ENCODE measurements around the gene KRT4. TPM values are rescaled to one million over a fixed set of nuclear protein-coding genes. Genes with fewer than 3 reads are reported as not detected.

KRT4 gene
- polyA plus RNA-seq, 1 donor, result 0.47 TPM

DNA sequence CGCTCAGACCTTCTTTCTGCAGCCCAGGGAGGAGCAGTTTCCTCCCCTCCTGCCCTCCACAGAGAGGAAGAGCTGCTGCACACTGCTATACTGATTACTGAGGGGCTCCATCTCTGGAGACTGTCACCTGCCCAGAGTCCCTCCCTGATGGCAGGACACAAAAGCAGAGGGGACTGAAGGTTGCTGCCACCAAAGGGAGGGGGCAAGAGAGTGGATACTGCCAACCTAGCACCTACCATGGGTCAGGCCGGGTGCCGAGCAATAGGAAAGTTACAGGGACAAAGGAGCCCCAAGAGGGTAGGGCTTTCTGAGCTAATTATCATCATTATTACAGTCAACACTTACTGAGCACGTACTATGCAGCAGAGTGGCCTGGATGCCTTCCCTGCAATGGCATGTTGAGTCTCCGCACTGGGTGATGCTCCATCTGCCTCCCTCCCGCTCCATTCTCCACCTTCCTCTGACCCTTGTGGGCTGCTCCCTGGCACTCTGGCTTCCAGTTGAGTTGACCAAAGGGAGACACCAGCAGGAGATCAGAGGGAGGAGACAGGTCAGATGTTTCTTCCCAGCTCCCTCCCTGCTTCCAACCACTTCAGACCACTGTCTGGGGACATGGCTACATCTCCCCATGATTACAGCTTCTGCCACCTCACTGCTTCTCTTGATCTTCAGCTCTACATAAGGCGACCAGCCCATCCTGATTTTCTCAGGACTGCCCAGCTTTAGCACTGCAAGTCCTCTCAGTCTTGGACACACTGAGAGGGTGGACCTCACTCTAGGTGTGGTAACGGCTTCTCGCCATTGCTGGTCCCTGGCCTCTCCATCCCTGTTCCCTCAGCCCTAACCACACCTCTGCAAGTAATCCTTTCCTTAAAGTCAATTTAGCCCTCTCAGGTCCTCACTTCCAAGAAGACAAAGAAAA is 22.8 kb upstream of the KRT4 start:
- DNase-seq, result no peak

- no peak for DNase-seq
Observed at GRCh38 chr12:52836042-52836466, 22.1 kb upstream of the KRT4 start.

GRCh38 chr12:52835271-52836041 is 21.5 kb upstream of the KRT4 start:
- no peak for DNase-seq

DNA sequence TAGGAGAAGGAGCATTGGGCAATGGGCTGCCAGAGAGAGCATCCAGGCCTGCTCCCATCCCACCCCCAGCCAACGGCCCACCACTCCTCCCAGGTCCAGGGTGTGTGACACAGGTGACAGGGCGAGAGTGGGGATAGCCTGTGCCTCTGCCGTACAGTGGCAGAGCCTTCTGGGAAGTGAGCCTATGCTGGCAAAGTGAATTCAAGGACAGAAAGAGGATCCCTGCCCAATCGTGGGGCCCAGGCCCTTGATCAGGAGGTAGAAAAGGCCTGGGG is 20.7 kb upstream of the KRT4 start:
- DNase-seq, result no peak

- no peak for DNase-seq
Observed at GRCh38 chr12:52833922-52834726, 20.2 kb upstream of the KRT4 start, which contains the start of gene KRT79. Gene KRT79 (minus strand): TSS chr12:52834311. CDS start chr12:52834260, 51 bp downstream.

DNA sequence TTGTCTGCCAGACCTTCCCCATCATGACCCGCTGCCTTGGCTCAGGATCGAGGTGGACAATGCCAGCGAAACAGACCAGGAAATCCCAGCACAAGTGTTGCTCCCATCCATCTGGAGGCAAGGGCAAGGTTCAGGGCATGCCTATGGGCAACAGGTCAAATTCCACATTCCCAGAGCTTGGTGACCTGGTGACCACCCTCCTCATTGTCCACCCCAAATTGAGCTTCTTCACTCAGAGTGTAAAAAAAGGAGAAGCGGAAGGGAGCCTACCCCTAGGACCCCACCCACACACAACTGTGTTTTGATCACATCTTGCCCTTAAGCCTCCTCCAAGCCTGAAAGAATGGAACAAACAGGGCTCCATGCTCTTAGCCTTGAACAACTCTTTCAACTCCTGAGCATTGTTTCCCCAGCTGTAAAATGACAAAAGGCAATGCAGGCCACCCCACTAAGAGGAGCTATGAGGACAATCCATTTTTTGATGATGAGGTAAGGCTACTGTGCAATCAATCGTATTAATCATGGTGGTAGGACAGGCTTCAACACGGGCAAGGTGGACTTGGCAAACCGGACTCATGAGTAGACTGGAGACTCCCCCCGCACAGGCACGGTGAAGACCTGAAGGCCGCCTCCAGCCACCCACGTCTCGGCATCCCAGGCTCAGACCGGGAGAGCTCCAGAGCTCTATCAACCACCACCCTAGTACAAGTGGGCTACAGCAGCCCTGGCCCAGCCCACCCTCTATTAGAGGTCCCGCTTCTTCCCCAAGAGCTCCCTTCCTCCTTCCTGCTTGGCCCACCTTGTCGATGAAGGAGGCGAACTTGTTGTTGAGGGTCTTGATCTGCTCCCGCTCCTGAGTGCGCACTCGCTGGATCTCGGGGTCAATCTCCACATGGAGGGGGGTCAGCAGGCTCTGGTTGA is 19.3 kb upstream of the KRT4 start:
- DNase-seq, result no peak

DNA sequence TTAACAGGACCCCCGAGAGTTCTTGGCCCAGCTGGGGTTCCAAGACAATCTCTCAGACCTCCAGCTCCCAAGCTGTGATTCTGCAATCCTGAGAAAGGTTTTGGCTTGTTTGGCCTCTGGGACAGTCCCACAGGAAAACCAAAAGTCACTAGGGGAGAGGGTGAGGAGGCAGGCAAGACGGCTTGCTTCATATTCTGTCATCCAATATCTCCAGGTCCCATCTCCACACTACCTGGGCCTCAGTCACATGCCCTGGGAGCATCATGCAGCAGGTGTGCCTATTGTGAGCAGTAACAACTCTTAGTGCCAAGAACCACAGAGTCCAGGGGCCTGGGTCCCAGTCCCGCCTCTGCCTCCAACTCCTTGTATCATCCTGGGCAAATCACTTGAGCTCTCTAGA is 18.5 kb upstream of the KRT4 start:
- DNase-seq, result no peak

GRCh38 chr12:52831251-52831650 is 17.3 kb upstream of the KRT4 start:
- no peak for DNase-seq

DNA sequence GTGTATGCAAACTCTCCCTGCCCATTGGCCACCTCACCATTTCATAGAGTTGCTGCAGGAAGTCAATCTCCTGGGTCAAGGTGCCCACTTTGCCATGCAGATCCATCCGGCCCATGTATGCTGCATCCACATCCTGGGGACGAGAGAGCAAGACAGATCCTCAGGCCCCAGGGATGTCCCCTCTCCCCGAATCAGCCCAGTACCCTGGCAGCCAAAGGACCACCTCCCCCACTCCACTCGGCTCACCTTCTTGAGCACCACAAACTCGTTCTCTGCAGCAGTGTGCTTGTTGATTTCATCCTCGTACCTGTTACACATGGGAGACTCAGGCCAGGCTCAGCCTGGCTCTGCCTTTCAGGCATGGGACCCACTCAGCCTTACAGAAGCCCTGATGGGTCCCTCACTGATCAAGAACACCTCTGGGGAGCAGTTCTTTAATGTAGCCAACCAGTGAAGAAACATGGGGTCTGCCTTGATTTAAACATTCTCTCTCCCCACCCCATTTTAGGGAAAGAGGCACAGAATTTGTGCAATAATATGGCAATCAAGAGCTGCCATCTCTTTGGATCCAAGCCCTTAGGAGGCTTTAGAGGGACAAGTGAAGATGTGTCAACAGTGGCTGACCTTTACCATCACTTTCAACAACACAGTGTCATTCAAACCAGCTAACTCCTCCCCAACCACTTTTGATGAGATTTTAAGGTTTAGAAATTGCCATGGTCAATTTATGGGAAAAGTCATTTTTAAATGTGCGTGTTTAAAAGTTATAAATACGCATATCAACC is 16.3 kb upstream of the KRT4 start:
- DNase-seq, result no peak

DNA sequence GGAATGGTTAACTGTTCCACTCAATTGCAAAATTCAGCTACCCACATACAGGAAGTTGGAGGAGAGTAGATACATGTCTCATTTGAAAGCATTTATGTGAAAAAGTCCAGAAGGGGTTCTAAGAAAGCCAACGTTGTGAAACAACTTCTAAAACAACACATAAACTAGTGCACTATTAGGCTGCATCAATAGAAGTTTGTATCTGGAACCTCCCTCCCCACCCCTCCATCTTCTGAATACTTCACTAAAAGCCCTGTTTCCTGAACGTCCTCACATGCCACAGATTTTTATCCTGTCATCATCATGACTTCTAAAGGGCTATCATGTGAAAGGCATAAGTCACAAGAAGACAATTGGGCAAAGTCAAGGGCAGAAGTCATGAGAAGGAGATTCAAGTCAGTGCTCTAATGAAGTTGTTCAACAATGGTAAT is 14.7 kb upstream of the KRT4 start:
- no peak for DNase-seq

DNA sequence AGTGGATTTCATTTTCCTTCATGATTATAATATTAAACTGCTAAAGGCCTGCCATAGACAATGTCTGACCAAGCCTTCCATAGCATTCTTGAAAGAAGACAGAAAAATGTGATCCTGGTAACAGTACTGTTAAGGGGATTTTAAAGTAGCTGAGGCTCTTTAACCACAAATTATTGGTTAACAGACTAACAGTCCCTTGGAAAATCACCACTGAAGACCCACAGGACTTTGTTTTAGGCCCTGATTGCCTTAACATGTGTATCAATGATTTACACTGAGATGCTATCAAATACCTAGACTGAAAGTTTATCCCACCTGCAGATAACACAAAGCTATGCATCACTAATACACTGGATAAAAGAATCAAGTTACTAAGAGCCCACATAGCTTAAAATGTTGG is 14.2 kb upstream of the KRT4 start:
- DNase-seq, result no peak

- no peak for DNase-seq
Observed at GRCh38 chr12:52827499-52828090, 13.7 kb upstream of the KRT4 start.

DNA sequence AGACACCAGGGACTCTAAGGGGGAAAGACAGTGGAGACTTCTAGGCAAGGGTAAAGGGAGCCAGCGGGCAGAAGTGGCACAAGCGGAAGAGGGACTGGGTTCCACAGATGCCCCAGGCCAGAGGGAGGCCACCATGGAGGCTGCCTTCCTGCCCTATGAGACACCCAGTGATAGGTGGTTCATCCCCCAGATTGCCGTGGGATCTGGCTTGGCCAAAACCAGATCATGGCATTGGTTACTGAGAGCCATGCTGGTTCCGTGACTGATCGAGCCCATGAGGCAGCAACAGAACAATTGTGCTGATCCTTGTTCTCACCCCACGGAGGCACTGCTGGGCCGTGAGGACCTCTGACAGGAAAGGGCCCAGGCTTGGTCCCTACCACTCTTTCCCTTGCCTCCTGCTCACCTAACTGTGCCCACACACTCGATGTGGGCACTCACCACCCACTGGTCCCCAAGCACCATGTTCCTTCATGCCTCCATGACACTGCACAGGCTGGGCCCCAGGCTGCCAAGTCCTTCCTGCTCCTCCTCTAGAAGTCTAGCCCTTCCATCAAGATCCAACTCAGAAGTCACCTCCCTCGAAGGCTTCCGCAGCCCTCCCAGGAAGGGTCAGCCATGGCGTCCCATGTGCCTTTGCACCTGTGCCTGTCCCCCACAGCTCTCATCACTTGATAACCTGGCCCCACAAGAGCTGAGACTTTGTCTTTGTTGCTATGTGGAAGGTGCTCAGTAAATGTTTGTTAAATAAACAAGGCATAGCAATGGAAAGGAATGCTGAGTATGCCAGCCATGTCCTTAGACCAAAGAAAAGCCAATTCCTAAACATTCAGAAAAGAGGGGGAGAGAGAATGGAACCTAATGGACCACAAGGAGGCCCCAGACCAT is 12.9 kb upstream of the KRT4 start:
- DNase-seq, result no peak

DNA sequence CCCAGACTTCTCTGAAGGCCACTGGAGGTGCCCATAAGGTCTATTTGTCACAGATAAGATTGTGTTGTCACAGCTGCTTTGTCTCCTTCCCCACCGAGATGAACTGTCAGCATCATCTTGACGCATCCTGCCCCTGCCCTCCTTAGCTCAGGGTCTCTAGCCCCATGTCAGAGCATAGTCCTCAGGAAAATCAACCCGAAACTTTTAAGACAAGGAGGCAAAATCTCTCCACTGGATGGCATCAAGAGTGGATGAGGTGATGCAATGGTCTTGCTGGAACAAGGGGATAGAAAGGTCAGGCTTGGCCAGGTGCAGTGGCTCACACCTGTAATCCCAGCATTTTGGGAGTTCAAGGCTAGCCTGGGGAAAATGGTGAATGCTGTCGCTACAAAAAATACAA is 12.0 kb upstream of the KRT4 start:
- no peak for DNase-seq

- DNase-seq, result no peak
Observed at GRCh38 chr12:52824741-52825410, 11.0 kb upstream of the KRT4 start.

DNA sequence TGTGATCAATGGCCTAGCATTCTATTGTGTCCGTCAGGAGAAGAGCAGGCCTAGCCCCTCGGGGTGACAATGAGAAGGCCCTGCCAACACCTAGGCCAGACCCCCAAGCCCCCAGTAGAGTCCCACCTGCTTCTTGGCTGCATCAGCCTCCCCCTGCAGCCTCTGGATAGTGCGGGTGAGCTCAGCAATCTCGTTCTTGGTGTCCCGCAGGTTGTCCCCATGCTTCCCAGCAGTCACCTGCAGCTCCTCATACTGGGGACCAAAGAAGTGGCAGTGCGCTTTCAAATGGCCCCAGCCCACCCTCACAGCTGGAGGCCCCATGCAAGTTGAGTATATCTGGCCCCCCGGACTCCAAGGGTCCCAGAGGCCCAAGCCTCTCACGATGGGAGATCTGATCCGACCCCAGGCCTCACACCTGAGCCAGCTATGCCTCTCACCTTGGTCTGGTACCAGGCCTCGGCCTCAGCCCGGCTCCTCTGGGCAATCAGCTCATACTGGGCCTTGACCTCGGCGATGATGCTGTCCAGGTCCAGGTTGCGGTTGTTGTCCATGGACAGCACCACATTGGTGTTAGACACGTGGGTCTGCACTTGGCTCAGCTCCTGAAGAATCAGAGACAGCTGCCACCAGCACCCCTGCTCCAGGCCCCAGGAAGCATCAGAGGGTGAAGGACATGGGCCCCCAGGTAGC is 10.0 kb upstream of the KRT4 start:
- DNase-seq, result no peak

GRCh38 chr12:52822771-52823510 is 9.0 kb upstream of the KRT4 start:
- DNase-seq, result no peak
